Fibroblast of skin of right quadriceps (primary cell): Measurements from ENCODE around the gene CTNND2.
"Not testable (repeated sequence)": the region's sequence is repeated elsewhere in the genome, so short reads cannot be mapped to it uniquely, and the experiment has no call there.

Experiments used
- DNase-seq: peaks from one replicate; pipeline ENCODE4 v3.0.0-alpha.2; 2013

The CTNND2 gene

GRCh38 chr5:11383506-11384095, 520.6 kb downstream of the CTNND2 start:
- no peak for DNase-seq

- DNase-seq = no peak
These were observed 525.8 kb downstream of the CTNND2 start for GRCh38 chr5:11378461-11378860.

- DNase-seq = peak; percentile 35
These were observed 526.4 kb downstream of the CTNND2 start for GRCh38 chr5:11377896-11378295.

GRCh38 chr5:11372191-11372590, 532.1 kb downstream of the CTNND2 start:
- no peak for DNase-seq

GRCh38 chr5:11371021-11371420, 533.2 kb downstream of the CTNND2 start:
- no peak for DNase-seq

GRCh38 chr5:11364531-11364930, 539.7 kb downstream of the CTNND2 start:
- DNase-seq = no peak

- DNase-seq = no peak
These were observed 540.5 kb downstream of the CTNND2 start for GRCh38 chr5:11363631-11364178.

GRCh38 chr5:11361768-11362167, 542.5 kb downstream of the CTNND2 start:
- no peak for DNase-seq

- DNase-seq = no peak
These were observed 546.3 kb downstream of the CTNND2 start for GRCh38 chr5:11357928-11358327.

- DNase-seq = no peak
These were observed 548.8 kb downstream of the CTNND2 start for GRCh38 chr5:11355491-11355890.

GRCh38 chr5:11346336-11346735, 557.9 kb downstream of the CTNND2 start:
- no peak for DNase-seq

- no peak for DNase-seq
These were observed 568.1 kb downstream of the CTNND2 start for GRCh38 chr5:11335881-11336760.

- no peak for DNase-seq
These were observed 569.8 kb downstream of the CTNND2 start for GRCh38 chr5:11334404-11334803.

GRCh38 chr5:11329679-11330078, 574.6 kb downstream of the CTNND2 start:
- no peak for DNase-seq

- DNase-seq = no peak
These were observed 579.5 kb downstream of the CTNND2 start for GRCh38 chr5:11324521-11325289.

GRCh38 chr5:11323761-11324160, 580.5 kb downstream of the CTNND2 start:
- DNase-seq = no peak

- DNase-seq = no peak
These were observed 582.1 kb downstream of the CTNND2 start for GRCh38 chr5:11322133-11322532.

- no peak for DNase-seq
These were observed 584.2 kb downstream of the CTNND2 start for GRCh38 chr5:11319836-11320580.

- DNase-seq = not testable (repeated sequence)
These were observed 590.6 kb downstream of the CTNND2 start for GRCh38 chr5:11313694-11314093.

GRCh38 chr5:11311731-11312130, 592.5 kb downstream of the CTNND2 start:
- no peak for DNase-seq

GRCh38 chr5:11311272-11311671, 593.0 kb downstream of the CTNND2 start:
- no peak for DNase-seq

GRCh38 chr5:11310158-11310557, 594.1 kb downstream of the CTNND2 start:
- no peak for DNase-seq

GRCh38 chr5:11306365-11306764, 597.9 kb downstream of the CTNND2 start:
- DNase-seq = no peak
